Thoracic aorta (tissue), 2 donors: ENCODE results near the gene FLRT3. TPM values are rescaled to one million over a fixed set of nuclear protein-coding genes. Genes with fewer than 3 reads are reported as not detected.

ENCODE experiments used
- ATAC-seq: fragments of 150-250 bp; one replicate; pipeline ENCODE4 v1.8.0; 2017; ENCODE audit warnings: low read depth; ENCODE audit not compliant: insufficient number of reproducible peaks, low FRiP score
- DNase-seq: peaks from one replicate; pipeline ENCODE4 v3.0.0-alpha.2; 2020; ENCODE audit warnings: low spot score
- H3K27ac ChIP-seq, 2 donors: fragments of 200-600 bp; sonication (generic); 1 replicate in 1 of 2; 2 replicates in 1 of 2; pipeline ENCODE4 v1.5.1; 2016; ENCODE audit warnings: mild to moderate bottlenecking in 2 of 2, moderate library complexity in 2 of 2
- H3K27me3 ChIP-seq: fragments of 200-600 bp; sonication (generic); replicated peaks from 2 replicates; pipeline ENCODE4 v1.6.0; 2016; ENCODE audit warnings: mild to moderate bottlenecking; ENCODE audit not compliant: insufficient read depth
- H3K36me3 ChIP-seq: fragments of 200-600 bp; sonication (generic); one replicate; pipeline ENCODE4 v1.5.1; 2016
- H3K4me1 ChIP-seq, 2 donors: fragments of 200-600 bp; sonication (generic); 1 replicate in 1 of 2; 2 replicates in 1 of 2; pipeline versions ENCODE4 v1.5.1 to v1.6.0; 2016; ENCODE audit warnings: low read depth in 2 of 2, mild to moderate bottlenecking in 1 of 2; ENCODE audit not compliant: control insufficient read depth in 1 of 2
- H3K4me3 ChIP-seq: fragments of 200-600 bp; sonication (generic); 2 replicates; pipeline ENCODE4 v1.5.1; 2016; ENCODE audit warnings: mild to moderate bottlenecking
- H3K9me3 ChIP-seq: fragments of 200-600 bp; sonication (generic); 2 replicates; pipeline ENCODE4 v1.5.1; 2016
- CTCF ChIP-seq: fragments of 200-600 bp; sonication (generic); IDR thresholded peaks from one replicate; pipeline ENCODE4 v1.5.1; 2019; ENCODE audit warnings: antibody characterized with exemption
- total RNA-seq, 2 donors: library from RNA; depleted of rRNA; stranded (reverse); fragments of >200 nt; gene quantifications; one replicate each; pipeline versions ENCODE4 v1.1.0 to v1.2.3, GENCODE V29; 2016

Gene FLRT3
- total RNA-seq, 2 donors from 2014 or later, result 1.8 TPM; not detected in 1

GRCh38 chr20:14378326-14378725 lies 40.9 kb upstream of the FLRT3 start:
- TF ChIP-seq CTCF, result no peak
- H3K27me3 ChIP-seq, result no peaks in the 10 kb centered on the region

DNA sequence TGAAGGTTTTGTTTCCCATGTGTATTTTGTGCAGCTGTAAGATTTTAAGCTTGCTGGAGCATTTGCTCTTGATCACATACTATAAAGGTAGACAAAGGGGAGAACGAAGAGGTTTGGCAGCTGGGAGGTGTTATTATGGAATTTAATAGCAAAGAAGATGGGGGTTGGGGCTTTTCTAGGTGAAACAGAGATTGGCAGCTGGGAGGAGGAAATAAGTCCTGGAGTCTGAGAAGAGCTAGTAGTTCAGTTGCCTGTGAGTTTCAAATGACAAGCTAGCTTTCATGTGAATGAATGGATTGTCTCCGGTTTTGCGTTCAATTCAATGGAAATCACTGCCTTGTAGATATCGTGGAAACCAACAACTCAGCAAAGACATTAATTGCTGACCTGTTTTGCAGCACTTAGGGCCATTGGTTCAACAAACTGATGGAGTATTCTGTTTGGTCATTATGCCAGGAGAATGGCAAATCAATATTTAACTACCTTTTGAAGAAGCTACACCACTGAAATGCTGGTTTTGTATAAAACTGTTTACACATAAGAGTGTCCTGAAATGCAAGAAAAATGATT lies 38.1 kb upstream of the FLRT3 start:
- Histone ChIP-seq H3K4me1 (no peaks in the 10 kb centered on the region), H3K27ac (no peak overlapping the region), H3K4me3 (no peak overlapping the region), H3K36me3 (no peaks in the 10 kb centered on the region), H3K9me3 (no peaks in the 10 kb centered on the region), H3K27me3 (no peaks in the 10 kb centered on the region)
- no peak for TF ChIP-seq CTCF
- no peak for ATAC-seq
- DNase-seq, result no peak

More at GRCh38 chr20:14378326-14378725, 40.9 kb upstream of the FLRT3 start:
- Histone ChIP-seq H3K27ac (no peak overlapping the region), H3K4me1 (no peaks in the 10 kb centered on the region), H3K4me3 (no peak overlapping the region), H3K36me3 (no peaks in the 10 kb centered on the region), H3K9me3 (no peaks in the 10 kb centered on the region)
- DNase-seq (no peak), ATAC-seq (no peak)

DNA sequence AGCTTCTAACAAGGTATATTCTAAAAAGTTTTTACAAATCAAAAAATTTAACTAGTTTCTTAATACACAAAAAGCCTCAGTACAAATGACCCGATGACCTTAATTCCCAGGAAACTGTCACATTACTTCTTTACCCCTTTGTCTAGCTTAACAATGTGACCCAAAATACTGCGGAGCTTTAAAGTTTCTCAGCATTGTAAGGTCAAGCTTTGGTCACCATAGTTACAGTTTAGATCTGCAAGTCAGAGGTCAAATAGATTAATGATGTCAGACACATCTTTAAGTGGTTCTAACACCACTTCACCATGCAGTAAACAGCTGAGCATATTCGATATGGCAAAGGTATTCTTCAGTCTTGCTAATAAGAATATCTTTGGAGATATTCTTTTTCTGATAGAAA lies 36.8 kb upstream of the FLRT3 start:
- ATAC-seq (no peak), DNase-seq (no peak)
- no peak for TF ChIP-seq CTCF
- no peaks in the 10 kb centered on the region for H3K4me1 ChIP-seq
- H3K27me3 ChIP-seq, result no peaks in the 10 kb centered on the region
- H3K4me3 ChIP-seq, result no peak overlapping the region
- no peak overlapping the region for H3K27ac ChIP-seq
- H3K36me3 ChIP-seq, result no peaks in the 10 kb centered on the region
- no peaks in the 10 kb centered on the region for H3K9me3 ChIP-seq

- Histone ChIP-seq H3K4me3 (no peak overlapping the region), H3K4me1 (no peaks in the 10 kb centered on the region), H3K27ac (no peak overlapping the region), H3K9me3 (no peaks in the 10 kb centered on the region), H3K27me3 (no peaks in the 10 kb centered on the region), H3K36me3 (no peaks in the 10 kb centered on the region)
- no peak for DNase-seq
- no peak for ATAC-seq
- no peak for TF ChIP-seq CTCF
Measured at GRCh38 chr20:14361509-14362345, 24.3 kb upstream of the FLRT3 start.

DNA sequence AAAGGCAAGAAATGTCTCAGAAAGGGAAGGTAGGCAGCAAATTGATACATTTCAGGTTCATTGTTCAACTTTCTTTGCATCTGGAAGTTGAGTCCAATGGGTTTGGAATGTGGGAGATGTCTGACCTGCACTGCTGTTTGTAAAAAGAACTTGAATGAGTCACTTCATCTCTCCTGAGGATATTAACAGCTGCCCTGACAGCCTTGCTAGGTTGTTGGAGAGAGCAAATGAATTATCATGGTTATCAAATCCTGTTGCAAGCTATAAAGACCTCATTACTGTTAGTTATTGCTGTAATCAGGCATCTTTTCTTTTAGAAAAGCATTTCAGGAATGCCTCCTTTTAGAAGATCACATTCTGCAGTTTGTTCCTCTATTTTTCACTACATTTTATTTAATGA lies 23.0 kb upstream of the FLRT3 start:
- Histone ChIP-seq H3K27ac (no peak overlapping the region), H3K4me1 (no peaks in the 10 kb centered on the region), H3K36me3 (no peaks in the 10 kb centered on the region), H3K27me3 (no peaks in the 10 kb centered on the region), H3K4me3 (no peak overlapping the region), H3K9me3 (no peaks in the 10 kb centered on the region)
- TF ChIP-seq CTCF, result no peak
- ATAC-seq, result no peak
- no peak for DNase-seq
